HUES48 (cell line): ENCODE measurements around the gene XXYLT1.
"Not testable (repeated sequence)": the region's sequence is repeated elsewhere in the genome, so short reads cannot be mapped to it uniquely, and the experiment has no call there.

ENCODE experiments used
- H3K27ac ChIP-seq: one replicate; pipeline ENCODE4 v1.7.0; 2013; ENCODE audit warnings: low read depth, low read length, inconsistent platforms
- H3K27me3 ChIP-seq: 2 replicates; pipeline ENCODE4 v1.6.1; 2013; ENCODE audit warnings: mild to moderate bottlenecking, low read length; ENCODE audit not compliant: control insufficient read depth, insufficient read depth
- H3K36me3 ChIP-seq: 2 replicates; pipeline ENCODE4 v1.6.1; 2013; ENCODE audit warnings: low read length; ENCODE audit not compliant: control insufficient read depth, insufficient read depth
- H3K4me1 ChIP-seq: 2 replicates; pipeline ENCODE4 v1.6.1; 2013; ENCODE audit warnings: mild to moderate bottlenecking, low read length; ENCODE audit not compliant: control insufficient read depth, insufficient read depth
- H3K4me3 ChIP-seq: 2 replicates; pipeline ENCODE4 v1.5.1; 2013; ENCODE audit warnings: mild to moderate bottlenecking, low read depth, low read length
- H3K9ac ChIP-seq: 2 replicates; pipeline ENCODE4 v1.6.1; 2013; ENCODE audit warnings: mild to moderate bottlenecking, low read depth, low read length, moderate library complexity
- H3K9me3 ChIP-seq: 2 replicates; pipeline ENCODE4 v1.6.1; 2013; ENCODE audit warnings: low read length; ENCODE audit not compliant: control insufficient read depth, insufficient read depth

XXYLT1 gene

DNA sequence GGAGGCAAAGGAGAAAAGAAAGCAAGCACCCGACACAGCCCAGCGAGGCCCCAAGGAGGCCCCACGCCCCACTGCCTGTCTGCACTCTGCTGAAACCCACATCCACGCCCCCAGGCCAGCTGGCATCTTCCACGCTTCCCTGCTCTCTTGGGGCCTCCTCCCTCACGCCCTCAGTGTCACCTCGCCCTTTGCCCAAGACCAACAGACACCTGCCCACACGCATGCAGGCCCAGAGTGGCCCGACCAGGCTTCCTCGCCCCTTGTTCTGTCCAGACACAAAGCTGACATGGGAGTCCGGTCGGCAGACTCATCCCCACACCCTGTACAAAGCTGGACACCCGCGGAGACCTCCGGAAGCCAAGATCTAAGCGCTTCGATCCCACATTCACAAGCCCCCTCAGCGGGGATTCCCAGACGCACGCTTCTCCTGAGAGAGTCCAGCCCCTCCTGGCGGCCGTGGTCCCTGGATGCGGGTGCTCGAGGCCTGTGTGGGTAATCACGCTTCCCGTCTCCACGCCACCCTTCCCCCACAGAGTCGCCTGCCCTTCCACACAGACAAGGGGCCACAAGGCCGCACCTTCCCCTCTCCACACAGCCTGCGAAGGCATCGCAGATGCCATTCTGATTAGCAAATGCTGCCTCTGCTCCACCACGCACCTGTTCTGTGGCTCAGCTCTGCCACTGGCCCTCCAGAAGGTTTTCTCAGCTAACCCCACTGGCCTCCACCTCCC lies 176.6 kb downstream of the XXYLT1 start:
- H3K4me1 ChIP-seq, result no peaks in the 10 kb centered on the region
- H3K9me3 ChIP-seq, result no peaks in the 10 kb centered on the region
- H3K27me3 ChIP-seq, result no peaks in the 10 kb centered on the region
- no peaks in the 10 kb centered on the region for H3K36me3 ChIP-seq
- H3K9ac ChIP-seq, result no peak overlapping the region
- H3K4me3 ChIP-seq, result no peak overlapping the region
- no peak overlapping the region for H3K27ac ChIP-seq

DNA sequence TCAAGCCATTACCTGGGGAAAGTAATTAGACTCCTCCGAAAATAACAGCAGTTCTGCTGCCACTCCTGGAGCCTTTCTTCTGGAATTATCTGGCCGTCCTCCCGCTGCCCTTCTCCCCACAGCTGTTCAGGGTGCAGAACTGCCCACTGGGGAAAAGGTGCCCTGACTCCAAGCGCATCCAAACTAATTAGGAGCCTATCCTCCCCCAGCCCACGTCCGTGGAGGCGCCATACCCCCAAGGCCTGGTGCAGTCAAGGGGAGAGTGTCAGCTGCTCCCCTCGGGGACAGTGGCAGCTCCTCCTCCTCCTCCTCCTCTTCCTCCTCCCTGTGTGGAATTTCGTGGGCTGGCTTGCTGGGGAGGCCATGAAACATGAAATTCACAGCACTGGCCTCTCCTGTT lies 177.2 kb downstream of the XXYLT1 start:
- Histone ChIP-seq H3K36me3 (no peaks in the 10 kb centered on the region), H3K27me3 (no peaks in the 10 kb centered on the region), H3K27ac (no peak overlapping the region), H3K9me3 (no peaks in the 10 kb centered on the region), H3K9ac (no peak overlapping the region), H3K4me1 (no peaks in the 10 kb centered on the region), H3K4me3 (no peak overlapping the region)

DNA sequence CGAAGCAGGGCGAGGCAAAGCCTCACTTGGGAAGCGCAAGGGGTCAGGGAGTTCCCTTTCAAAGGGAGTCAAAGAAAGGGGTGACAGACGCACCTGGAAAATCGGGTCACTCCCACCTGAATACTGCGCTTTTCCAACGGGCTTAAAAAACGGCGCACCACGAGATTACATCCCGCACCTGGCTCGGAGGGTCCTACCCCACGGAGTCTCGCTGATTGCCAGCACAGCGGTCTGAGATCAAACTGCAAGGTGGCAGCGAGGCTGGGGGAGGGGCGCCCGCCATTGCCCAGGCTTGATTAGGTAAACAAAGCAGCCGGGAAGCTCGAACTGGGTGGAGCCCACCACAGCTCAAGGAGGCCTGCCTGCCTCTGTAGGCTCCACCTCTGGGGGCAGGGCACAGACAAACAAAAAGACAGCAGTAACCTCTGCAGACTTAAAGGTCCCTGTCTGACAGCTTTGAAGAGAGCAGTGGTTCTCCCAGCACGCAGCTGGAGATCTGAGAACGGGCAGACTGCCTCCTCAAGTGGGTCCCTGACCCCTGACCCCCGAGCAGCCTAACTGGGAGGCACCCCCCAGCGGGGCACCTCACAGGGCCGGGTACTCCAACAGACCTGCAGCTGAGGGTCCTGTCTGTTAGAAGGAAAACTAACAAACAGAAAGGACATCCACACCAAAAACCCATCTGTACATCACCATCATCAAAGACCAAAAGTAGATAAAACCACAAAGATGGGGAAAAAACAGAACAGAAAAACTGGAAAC lies 182.9 kb downstream of the XXYLT1 start:
- not testable (repeated sequence) for H3K4me1 ChIP-seq, H3K9me3 ChIP-seq, H3K36me3 ChIP-seq, H3K27me3 ChIP-seq
- Histone ChIP-seq H3K9ac (peak overlapping the region; percentile 77), H3K27ac (peak overlapping the region; percentile 57), H3K4me3 (peak overlapping the region; percentile 65)

DNA sequence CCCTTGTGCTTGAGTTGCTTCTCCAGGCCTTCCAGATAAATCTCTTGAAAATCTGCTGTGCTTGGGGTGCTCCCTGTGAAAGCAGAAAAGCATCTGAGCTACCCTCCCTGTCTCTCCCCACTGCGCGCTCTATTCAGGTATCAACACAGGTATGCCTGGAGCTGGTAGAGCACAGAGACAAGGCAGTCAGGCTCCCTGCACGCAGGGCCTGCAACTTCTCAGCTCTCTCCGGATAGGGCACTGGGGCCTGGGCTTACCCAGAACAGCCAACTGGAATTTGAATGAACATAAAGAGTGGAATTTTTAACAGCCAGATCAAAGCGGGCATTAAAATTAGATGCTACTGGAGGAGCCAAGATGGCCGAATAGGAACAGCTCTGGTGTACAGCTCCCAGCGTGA lies 183.6 kb downstream of the XXYLT1 start:
- peak overlapping the region; percentile 57 for H3K27ac ChIP-seq

DNA sequence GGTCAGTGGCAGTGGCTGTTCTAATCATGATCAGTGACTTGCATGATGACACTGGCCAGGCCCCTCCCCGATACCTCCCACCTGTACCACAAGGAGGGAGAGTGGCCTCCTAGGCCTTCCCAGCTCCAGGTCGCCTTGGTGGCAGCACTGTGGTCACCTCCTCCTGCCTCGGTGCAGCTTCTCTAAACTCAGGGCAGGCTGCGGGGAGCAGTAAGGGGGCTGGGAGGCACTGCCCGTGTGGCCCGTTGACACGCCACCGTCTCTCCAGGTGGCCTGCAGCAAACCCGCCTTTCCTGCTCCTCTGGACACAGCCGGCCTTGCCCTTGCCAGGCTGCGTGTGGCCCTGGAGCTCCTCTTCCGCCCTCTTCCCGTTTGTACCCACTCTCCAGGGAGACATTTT lies 184.1 kb downstream of the XXYLT1 start:
- Histone ChIP-seq H3K9ac (peak overlapping the region; percentile 77; the same call in 1 of the 2 replicates), H3K4me1 (peaks cover 6% of the 10 kb centered on the region), H3K27ac (no peak overlapping the region)

More for the DNA sequence above, 183.6 kb downstream of the XXYLT1 start:
- Histone ChIP-seq H3K27me3 (no peaks in the 10 kb centered on the region), H3K9ac (peak overlapping the region; percentile 77), H3K4me3 (peak overlapping the region; percentile 65), H3K36me3 (no peaks in the 10 kb centered on the region), H3K4me1 (peaks cover 6% of the 10 kb centered on the region), H3K9me3 (no peaks in the 10 kb centered on the region)

DNA sequence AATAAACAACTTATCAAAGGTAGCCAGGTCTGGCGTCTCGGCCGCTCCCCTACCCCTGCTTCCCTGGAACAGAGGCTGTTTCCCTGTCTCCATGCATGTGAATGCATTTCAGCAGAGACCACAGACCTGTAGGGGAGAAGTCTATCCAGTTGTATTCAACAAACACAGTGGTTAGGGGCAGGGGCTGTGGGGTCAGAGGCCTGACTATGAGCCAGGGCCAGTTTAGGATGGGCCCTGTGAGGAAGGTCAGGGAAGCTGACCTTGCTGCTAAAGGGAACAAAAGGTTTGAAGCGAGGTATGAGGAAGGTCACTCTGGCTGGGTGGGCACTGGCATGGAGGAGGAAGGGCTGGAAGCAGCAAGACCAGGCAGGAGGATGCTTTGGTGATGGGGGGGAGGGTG lies 184.6 kb downstream of the XXYLT1 start:
- Histone ChIP-seq H3K9ac (no peak overlapping the region), H3K36me3 (no peaks in the 10 kb centered on the region), H3K4me3 (no peak overlapping the region), H3K27me3 (no peaks in the 10 kb centered on the region), H3K9me3 (no peaks in the 10 kb centered on the region), H3K4me1 (peaks cover 6% of the 10 kb centered on the region), H3K27ac (no peak overlapping the region)

More for the DNA sequence above, 184.1 kb downstream of the XXYLT1 start:
- no peaks in the 10 kb centered on the region for H3K27me3 ChIP-seq
- H3K9me3 ChIP-seq, result no peaks in the 10 kb centered on the region
- 0 out of 2 replicates have a peak overlapping the region, but pooled peaks have one; percentile 65 for H3K4me3 ChIP-seq
- no peaks in the 10 kb centered on the region for H3K36me3 ChIP-seq

DNA sequence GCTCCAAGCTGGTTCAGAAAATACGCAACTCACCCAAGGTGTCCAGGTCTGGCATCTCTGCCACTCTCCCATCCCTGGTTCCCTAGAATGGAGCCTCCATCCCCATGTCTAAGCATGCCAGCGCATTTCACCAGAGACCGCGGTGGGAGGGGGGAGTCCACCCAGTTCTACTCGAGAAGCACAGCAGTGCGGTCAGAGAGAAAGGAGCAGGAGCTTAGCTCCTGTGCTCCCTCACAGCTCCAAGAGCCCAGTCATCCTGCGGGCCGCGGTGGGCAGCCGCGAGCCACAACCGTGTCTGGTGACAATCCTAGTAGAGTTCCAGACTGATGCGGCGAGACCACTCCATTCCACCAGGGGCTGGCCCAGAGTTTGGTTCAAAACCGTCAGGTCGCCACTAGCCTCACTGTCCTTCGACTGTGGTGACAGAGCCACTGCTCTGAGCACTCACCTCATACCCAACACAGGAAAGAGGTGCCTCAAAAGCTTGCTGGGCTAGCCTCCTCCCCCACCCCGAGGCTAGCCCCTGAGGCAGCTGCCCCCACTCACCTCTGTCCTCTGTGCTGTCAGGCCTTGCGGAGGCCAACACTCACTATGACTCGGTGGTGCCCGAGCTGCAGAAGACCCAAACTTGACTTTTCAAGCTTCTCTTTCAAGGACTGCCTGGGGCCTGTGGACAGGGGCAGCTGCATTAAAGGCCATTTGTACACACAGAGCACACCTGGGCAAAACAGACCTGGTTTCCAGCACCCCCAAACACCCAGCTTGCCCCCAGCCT lies 185.4 kb downstream of the XXYLT1 start:
- no peak overlapping the region for H3K4me3 ChIP-seq
- H3K36me3 ChIP-seq, result no peaks in the 10 kb centered on the region
- H3K4me1 ChIP-seq, result peaks cover 6% of the 10 kb centered on the region
- H3K27me3 ChIP-seq, result no peaks in the 10 kb centered on the region
- H3K9me3 ChIP-seq, result no peaks in the 10 kb centered on the region
- no peak overlapping the region for H3K9ac ChIP-seq
- no peak overlapping the region for H3K27ac ChIP-seq

DNA sequence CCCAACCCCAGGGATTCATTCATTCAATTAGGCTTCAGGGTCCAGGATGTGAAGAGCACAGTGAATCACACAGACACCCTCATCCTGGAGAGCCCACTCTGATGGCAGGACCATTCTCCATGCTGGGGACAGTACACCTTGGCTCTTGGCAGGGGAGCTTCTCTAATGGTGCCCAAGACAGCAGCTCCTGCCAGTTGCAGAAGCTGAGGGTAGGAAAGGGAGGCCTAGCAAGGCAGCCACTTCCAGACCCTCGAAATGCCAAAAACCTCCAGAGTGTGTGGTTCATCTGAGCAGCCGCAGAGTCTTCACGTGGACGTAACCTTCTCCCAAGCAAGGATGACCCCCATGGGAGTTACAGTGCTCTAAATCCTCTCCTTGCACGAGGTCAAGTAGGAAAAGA lies 186.2 kb downstream of the XXYLT1 start:
- H3K9ac ChIP-seq, result no peak overlapping the region
- H3K27me3 ChIP-seq, result no peaks in the 10 kb centered on the region
- H3K9me3 ChIP-seq, result no peaks in the 10 kb centered on the region
- H3K4me3 ChIP-seq, result no peak overlapping the region
- peaks cover 8% of the 10 kb centered on the region for H3K4me1 ChIP-seq
- no peaks in the 10 kb centered on the region for H3K36me3 ChIP-seq
- no peak overlapping the region for H3K27ac ChIP-seq

DNA sequence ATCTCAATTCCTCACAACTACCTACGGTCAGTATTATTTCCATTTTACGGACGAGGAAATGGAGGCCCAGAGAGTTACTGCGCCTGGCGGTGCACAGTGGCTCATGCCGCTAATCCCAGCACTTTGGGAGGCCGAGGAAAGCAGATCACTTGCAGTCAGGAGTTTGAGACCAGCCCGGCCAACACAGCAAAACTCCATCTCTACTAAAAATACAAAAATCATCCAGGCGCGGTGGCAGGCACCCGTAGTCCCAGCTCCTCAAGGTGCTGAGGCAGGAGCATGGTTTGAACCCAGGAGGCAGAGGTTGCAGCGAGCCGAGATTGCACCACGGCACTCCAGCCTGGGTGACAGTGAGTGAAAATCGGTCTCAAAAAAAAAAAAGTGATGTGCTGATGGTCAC lies 187.3 kb downstream of the XXYLT1 start:
- no peak overlapping the region for H3K4me3 ChIP-seq
- no peak overlapping the region for H3K27ac ChIP-seq
- peaks cover 8% of the 10 kb centered on the region for H3K4me1 ChIP-seq
- H3K9ac ChIP-seq, result no peak overlapping the region
- H3K27me3 ChIP-seq, result no peaks in the 10 kb centered on the region
- no peaks in the 10 kb centered on the region for H3K9me3 ChIP-seq
- H3K36me3 ChIP-seq, result no peaks in the 10 kb centered on the region

DNA sequence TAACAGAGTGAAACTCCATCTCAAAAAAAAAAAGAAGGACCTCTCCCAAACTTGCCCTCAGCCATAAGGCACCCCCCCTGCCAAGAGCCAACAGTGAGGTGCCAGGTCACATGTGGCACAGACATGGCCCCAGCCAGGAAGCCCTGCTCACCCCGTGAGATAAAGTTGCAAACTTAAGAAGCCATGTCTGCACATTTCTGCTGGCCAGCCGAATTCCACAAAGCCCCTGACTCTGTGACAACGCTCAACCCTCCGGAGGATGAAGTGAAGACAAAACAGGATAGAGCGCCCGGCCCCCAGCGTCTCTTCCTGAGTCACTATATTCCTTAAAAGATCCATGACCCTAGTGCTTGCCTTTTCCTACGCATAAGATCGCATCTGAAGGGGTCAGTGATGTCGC lies 188.1 kb downstream of the XXYLT1 start:
- Histone ChIP-seq H3K9me3 (no peaks in the 10 kb centered on the region), H3K36me3 (no peaks in the 10 kb centered on the region), H3K4me3 (no peak overlapping the region), H3K4me1 (peaks cover 8% of the 10 kb centered on the region), H3K9ac (no peak overlapping the region), H3K27ac (no peak overlapping the region), H3K27me3 (no peaks in the 10 kb centered on the region)
